PFSK-1 (cell line): ENCODE data around the gene FANCC.

Source experiments
- FOXP2 ChIP-seq: optimal IDR thresholded peaks from 2 replicates; pipeline ENCODE3; 2011; ENCODE audit warnings: borderline replicate concordance, control low read depth, inconsistent platforms; ENCODE audit not compliant: insufficient read depth; ENCODE audit errors: extremely low read length, extremely low read depth
- POLR2AphosphoS5 ChIP-seq: IDR thresholded peaks from 2 replicates; pipeline ENCODE4 v1.6.1; 2012; ENCODE audit warnings: low read depth, mild to moderate bottlenecking, control low read depth, low read length, moderate library complexity
- REST ChIP-seq, 2 experiments: IDR thresholded peaks; 2 replicates each; pipeline versions ENCODE4 v1.6.1 to v1.8.0; 2011 to 2012; ENCODE audit warnings: low read depth in 2 of 2, low read length in 2 of 2, control low read depth in 1 of 2, inconsistent platforms in 1 of 2, mild to moderate bottlenecking in 1 of 2, moderate library complexity in 1 of 2; ENCODE audit not compliant: insufficient read depth in 1 of 2
- SIN3A ChIP-seq: IDR thresholded peaks from 2 replicates; pipeline ENCODE4 v1.6.1; 2012; ENCODE audit warnings: mild to moderate bottlenecking, low read length, moderate library complexity, borderline replicate concordance; ENCODE audit not compliant: insufficient read depth
- TAF1 ChIP-seq: IDR thresholded peaks from 2 replicates; pipeline ENCODE4 v1.6.1; 2012; ENCODE audit warnings: low read length, control low read depth, borderline replicate concordance; ENCODE audit not compliant: insufficient read depth

Gene FANCC

GRCh38 chr9:95165004-95165403 is 152.5 kb downstream of the FANCC start:
- TF ChIP-seq SIN3A: no peak
- no peak for TF ChIP-seq TAF1
- TF ChIP-seq REST (IDR thresholded peaks at IDR 0.05; ENCODE audit: insufficient read depth in 1 of 2, low read depth in 2 of 2, low read length in 2 of 2): no peak
- no peak for TF ChIP-seq POLR2AphosphoS5
- TF ChIP-seq FOXP2: no peak

- TF ChIP-seq POLR2AphosphoS5: no peak
- no peak for TF ChIP-seq SIN3A
- TF ChIP-seq FOXP2: no peak
- TF ChIP-seq REST (IDR thresholded peaks at IDR 0.05; ENCODE audit: insufficient read depth in 1 of 2, low read depth in 2 of 2, low read length in 2 of 2): no peak
- TF ChIP-seq TAF1: no peak
Observed at GRCh38 chr9:95157481-95158151, 159.9 kb downstream of the FANCC start.

- TF ChIP-seq TAF1 (no peak), SIN3A (no peak), FOXP2 (no peak), POLR2AphosphoS5 (no peak), REST (IDR thresholded peaks at IDR 0.05; ENCODE audit: insufficient read depth in 1 of 2, low read depth in 2 of 2, low read length in 2 of 2) (no peak)
Observed at GRCh38 chr9:95156074-95156473, 161.4 kb downstream of the FANCC start.

GRCh38 chr9:95155220-95155619 is 162.3 kb downstream of the FANCC start:
- no peak for TF ChIP-seq SIN3A
- TF ChIP-seq TAF1: no peak
- no peak for TF ChIP-seq POLR2AphosphoS5
- TF ChIP-seq REST (IDR thresholded peaks at IDR 0.05; ENCODE audit: insufficient read depth in 1 of 2, low read depth in 2 of 2, low read length in 2 of 2): no peak
- no peak for TF ChIP-seq FOXP2
